Effector memory CD4-positive, alpha-beta T cell (primary cell): Measurements from ENCODE around the gene FHIP1B.
"Not testable (repeated sequence)": the region's sequence is repeated elsewhere in the genome, so short reads cannot be mapped to it uniquely, and the experiment has no call there.

ENCODE experiments used
- DNase-seq, 3 donors: peaks; one replicate each; pipeline ENCODE4 v3.0.0-alpha.2; 2020
- H3K27ac ChIP-seq: 2 replicates; pipeline ENCODE4 v1.7.0; 2013; ENCODE audit warnings: mild to moderate bottlenecking, low read length, moderate library complexity; ENCODE audit not compliant: insufficient read depth, poor library complexity, severe bottlenecking
- H3K27me3 ChIP-seq: replicated peaks from 2 replicates; pipeline ENCODE4 v1.7.0; 2013; ENCODE audit warnings: mild to moderate bottlenecking, low read length; ENCODE audit not compliant: insufficient read depth, control insufficient read depth, poor library complexity, severe bottlenecking
- H3K36me3 ChIP-seq: 2 replicates; pipeline ENCODE4 v1.7.0; 2013; ENCODE audit warnings: mild to moderate bottlenecking, low read length, moderate library complexity; ENCODE audit not compliant: control insufficient read depth, insufficient read depth
- H3K4me1 ChIP-seq: 2 replicates; pipeline ENCODE4 v1.7.0; 2013; ENCODE audit warnings: low read length, mild to moderate bottlenecking; ENCODE audit not compliant: control insufficient read depth, insufficient read depth, poor library complexity, severe bottlenecking
- H3K4me3 ChIP-seq: 2 replicates; pipeline ENCODE4 v1.7.0; 2013; ENCODE audit warnings: low read length, low read depth, mild to moderate bottlenecking; ENCODE audit not compliant: insufficient read depth, poor library complexity, severe bottlenecking
- H3K9me3 ChIP-seq: 2 replicates; pipeline ENCODE4 v1.7.0; 2013; ENCODE audit warnings: mild to moderate bottlenecking, low read length, moderate library complexity; ENCODE audit not compliant: control insufficient read depth
- total RNA-seq, 3 donors: gene quantifications; one replicate each; lab custom pipeline; 2026; lab: John Stamatoyannopoulos, UW

FHIP1B gene
- 29.0 to 48.4 (median 37.4) reads per million in 3 donors for total RNA-seq

GRCh38 chr11:6234387-6235107 lies at the start of gene FHIP1B:
Gene FHIP1B (minus strand): TSS chr11:6234636. CDS start chr11:6224516, 10,120 bp downstream.
- H3K4me1 ChIP-seq: peaks cover 12% of the 10 kb centered on the region
- H3K9me3 ChIP-seq: no peaks in the 10 kb centered on the region
- H3K27ac ChIP-seq: peak within 1 kb of the TSS; percentile 77
- no peaks in the 10 kb centered on the region for H3K27me3 ChIP-seq
- peak within 1 kb of the TSS; percentile 70 for H3K4me3 ChIP-seq
- DNase-seq: peak; percentile 99 to 100 (median 99)
- H3K36me3 ChIP-seq: no peaks in the 10 kb centered on the region

- no peaks in the 10 kb centered on the region for H3K4me1 ChIP-seq
- no peaks in the 10 kb centered on the region for H3K27me3 ChIP-seq
- no peak overlapping the region for H3K4me3 ChIP-seq
- no peak overlapping the region for H3K27ac ChIP-seq
- H3K9me3 ChIP-seq: no peaks in the 10 kb centered on the region
- DNase-seq: no peak
- no peaks in the 10 kb centered on the region for H3K36me3 ChIP-seq
Measured at GRCh38 chr11:6283453-6284023, 49.1 kb upstream of the FHIP1B start.

- DNase-seq, H3K4me3 ChIP-seq, H3K27me3 ChIP-seq, H3K36me3 ChIP-seq, H3K9me3 ChIP-seq, H3K4me1 ChIP-seq, H3K27ac ChIP-seq: not testable (repeated sequence)
Measured at GRCh38 chr11:6280809-6281208, 46.4 kb upstream of the FHIP1B start.

- Histone ChIP-seq H3K4me3 (no peak overlapping the region), H3K27ac (no peak overlapping the region), H3K36me3 (no peaks in the 10 kb centered on the region), H3K27me3 (no peaks in the 10 kb centered on the region), H3K9me3 (no peaks in the 10 kb centered on the region), H3K4me1 (no peaks in the 10 kb centered on the region)
- no peak for DNase-seq
Measured at GRCh38 chr11:6273188-6273587, 38.8 kb upstream of the FHIP1B start.

- H3K27ac ChIP-seq: no peak overlapping the region
- H3K4me3 ChIP-seq: no peak overlapping the region
- no peaks in the 10 kb centered on the region for H3K4me1 ChIP-seq
- DNase-seq: no peak
- H3K9me3 ChIP-seq: no peaks in the 10 kb centered on the region
- no peaks in the 10 kb centered on the region for H3K27me3 ChIP-seq
- no peaks in the 10 kb centered on the region for H3K36me3 ChIP-seq
Measured at GRCh38 chr11:6271598-6271997, 37.2 kb upstream of the FHIP1B start.

- no peaks in the 10 kb centered on the region for H3K4me1 ChIP-seq
- H3K27ac ChIP-seq: no peak overlapping the region
- no peak overlapping the region for H3K4me3 ChIP-seq
- H3K27me3 ChIP-seq: no peaks in the 10 kb centered on the region
- no peaks in the 10 kb centered on the region for H3K36me3 ChIP-seq
- DNase-seq: no peak
- H3K9me3 ChIP-seq: no peaks in the 10 kb centered on the region
Measured at GRCh38 chr11:6270584-6271246, 36.3 kb upstream of the FHIP1B start.

GRCh38 chr11:6269994-6270393 lies 35.6 kb upstream of the FHIP1B start:
- Histone ChIP-seq H3K36me3 (no peaks in the 10 kb centered on the region), H3K4me3 (no peak overlapping the region), H3K27me3 (no peaks in the 10 kb centered on the region), H3K9me3 (no peaks in the 10 kb centered on the region), H3K4me1 (no peaks in the 10 kb centered on the region), H3K27ac (no peak overlapping the region)
- no peak for DNase-seq

GRCh38 chr11:6268820-6269219 lies 34.4 kb upstream of the FHIP1B start:
- no peak for DNase-seq
- Histone ChIP-seq H3K9me3 (no peaks in the 10 kb centered on the region), H3K4me1 (no peaks in the 10 kb centered on the region), H3K27ac (no peak overlapping the region), H3K27me3 (no peaks in the 10 kb centered on the region), H3K36me3 (no peaks in the 10 kb centered on the region), H3K4me3 (no peak overlapping the region)

GRCh38 chr11:6263662-6264061 lies 29.2 kb upstream of the FHIP1B start:
- Histone ChIP-seq H3K27me3 (peaks cover 20% of the 10 kb centered on the region), H3K4me1 (peaks cover 10% of the 10 kb centered on the region), H3K27ac (no peak overlapping the region), H3K36me3 (no peaks in the 10 kb centered on the region), H3K9me3 (no peaks in the 10 kb centered on the region), H3K4me3 (no peak overlapping the region)
- no peak for DNase-seq

GRCh38 chr11:6260207-6260726 lies 25.8 kb upstream of the FHIP1B start:
- H3K36me3 ChIP-seq: no peaks in the 10 kb centered on the region
- H3K4me3 ChIP-seq: peak overlapping the region; percentile 58
- H3K9me3 ChIP-seq: no peaks in the 10 kb centered on the region
- H3K27me3 ChIP-seq: peaks cover 26% of the 10 kb centered on the region
- DNase-seq: no peak
- peaks cover 13% of the 10 kb centered on the region for H3K4me1 ChIP-seq
- no peak overlapping the region for H3K27ac ChIP-seq
